GM19452 (cell line): ENCODE measurements around the gene KRT17.
"Not testable (repeated sequence)": the region's sequence is repeated elsewhere in the genome, so short reads cannot be mapped to it uniquely, and the experiment has no call there.

Experiments
- ATAC-seq: cut with Tn5 transposase; IDR thresholded peaks from one replicate; pipeline ENCODE4 v1.9.1; 2021; ENCODE audit not compliant: unreplicated experiment

The KRT17 gene

GRCh38 chr17:41578971-41579370 lies 45.4 kb downstream of the KRT17 start:
- no peak for ATAC-seq

GRCh38 chr17:41578538-41578937 lies 45.8 kb downstream of the KRT17 start:
- no peak for ATAC-seq

GRCh38 chr17:41576740-41577139 lies 47.6 kb downstream of the KRT17 start:
- ATAC-seq, result not testable (repeated sequence)

- ATAC-seq, result no peak
These were observed 49.0 kb downstream of the KRT17 start for GRCh38 chr17:41575336-41575735.

GRCh38 chr17:41571561-41572434 lies 52.6 kb downstream of the KRT17 start, which contains the start of gene KRT9:
TSS of gene KRT9 (minus strand) at chr17:41572059. CDS start at chr17:41571992, 67 bp downstream.
- no peak for ATAC-seq
